ENCODE data around the gene CERS2.

CERS2 gene

GRCh38 chr1:150997126-150997872 is 22.7 kb upstream of the CERS2 start:
- no peak for FAIRE-seq

- no peak for FAIRE-seq
Observed at GRCh38 chr1:150995896-150996295, 21.3 kb upstream of the CERS2 start.

- FAIRE-seq: no peak
Observed at GRCh38 chr1:150995460-150995859, 20.8 kb upstream of the CERS2 start.

GRCh38 chr1:150994248-150994647 is 19.6 kb upstream of the CERS2 start:
- no peak for FAIRE-seq

GRCh38 chr1:150992626-150993025 is 18.0 kb upstream of the CERS2 start:
- FAIRE-seq: no peak

- no peak for FAIRE-seq
Observed at GRCh38 chr1:150987924-150988323, 13.3 kb upstream of the CERS2 start.

- FAIRE-seq: no peak
Observed at GRCh38 chr1:150985179-150985825, 10.7 kb upstream of the CERS2 start.

GRCh38 chr1:150981805-150982712 is 7.4 kb upstream of the CERS2 start, which contains the start of gene ANXA9:
Gene ANXA9, plus strand, starts transcription at chr1:150982292. Its CDS starts 814 bp downstream, at chr1:150983106.
- FAIRE-seq: no peak

- no peak for FAIRE-seq
Observed at GRCh38 chr1:150981177-150981804, 6.7 kb upstream of the CERS2 start.

GRCh38 chr1:150979092-150980056 is 4.7 kb upstream of the CERS2 start:
- FAIRE-seq: peak; percentile 87

GRCh38 chr1:150976879-150977694 is 2.5 kb upstream of the CERS2 start:
- FAIRE-seq: no peak

- FAIRE-seq: no peak
Observed at GRCh38 chr1:150976401-150976821, 1.8 kb upstream of the CERS2 start.

GRCh38 chr1:150973836-150974579 is 627 bp downstream of the CERS2 start:
- no peak for FAIRE-seq

GRCh38 chr1:150973258-150973835 is 1.3 kb downstream of the CERS2 start:
- FAIRE-seq: no peak

GRCh38 chr1:150972417-150972940 is 2.2 kb downstream of the CERS2 start:
- no peak for FAIRE-seq

GRCh38 chr1:150971583-150972416 is 2.8 kb downstream of the CERS2 start:
- no peak for FAIRE-seq

- FAIRE-seq: no peak
Observed at GRCh38 chr1:150970808-150971582, 3.6 kb downstream of the CERS2 start.

- no peak for FAIRE-seq
Observed at GRCh38 chr1:150969626-150970025, 5.0 kb downstream of the CERS2 start.
